Stimulated activated CD8-positive, alpha-beta memory T cell treated with anti-CD3 and anti-CD28 coated beads, Interleukin-4, amount 100 ng/mL, for 1 hour (primary cell): ENCODE results near the gene TMEM86B.

Source experiments
- DNase-seq, 2 donors: peaks; one replicate each; pipeline ENCODE4 v3.0.0-alpha.2; 2020; ENCODE audit warnings: low read depth in 2 of 2, low spot score in 1 of 2

TMEM86B gene

DNA sequence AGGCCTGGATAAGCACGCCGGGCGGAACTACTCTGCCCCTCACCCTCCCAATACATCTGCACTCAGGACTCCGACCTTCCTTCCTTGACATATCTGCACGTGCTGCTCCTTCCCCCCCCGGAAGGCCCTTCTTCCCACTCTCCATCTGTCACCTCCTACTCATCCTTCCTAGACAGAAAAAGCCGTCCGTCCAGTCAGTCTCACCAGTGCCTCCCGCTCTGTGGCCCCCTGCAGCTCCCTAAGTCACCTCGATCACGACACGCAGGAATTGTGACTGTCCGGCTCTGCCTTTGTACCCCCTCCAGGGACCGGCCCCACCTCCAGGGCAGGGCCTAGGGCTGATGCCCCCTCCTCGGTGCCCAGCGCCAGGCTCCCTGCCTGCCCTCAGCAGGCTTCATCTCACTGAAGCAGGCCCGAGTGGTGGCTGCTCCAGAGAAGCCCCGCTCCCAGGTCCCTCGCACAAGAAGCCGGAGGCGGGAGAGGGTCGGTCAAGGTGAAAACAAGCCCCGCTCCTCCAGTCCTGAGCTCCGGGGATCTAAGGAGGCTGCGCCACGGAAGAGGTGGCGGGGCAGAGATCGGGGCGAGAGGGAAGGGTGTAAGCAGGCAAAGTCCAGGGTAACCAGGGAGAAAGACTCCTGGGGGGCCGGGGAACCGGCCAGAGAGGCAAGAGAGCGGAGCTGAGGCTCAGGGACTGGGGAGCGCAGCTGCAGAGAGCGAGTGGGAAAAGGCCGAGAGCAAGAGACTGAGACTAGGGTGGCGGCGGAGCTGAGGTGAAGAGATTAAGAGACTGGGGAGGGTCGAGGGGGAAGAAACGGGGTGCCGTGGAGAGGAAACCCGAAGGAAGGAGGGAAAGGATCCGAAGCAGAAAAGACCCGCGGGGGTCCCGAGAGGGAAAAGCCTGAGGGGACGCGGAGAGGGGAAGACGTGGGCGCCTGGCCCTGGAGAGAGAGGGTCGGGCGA lies 29.2 kb upstream of the TMEM86B start:
- DNase-seq, result no peak

DNA sequence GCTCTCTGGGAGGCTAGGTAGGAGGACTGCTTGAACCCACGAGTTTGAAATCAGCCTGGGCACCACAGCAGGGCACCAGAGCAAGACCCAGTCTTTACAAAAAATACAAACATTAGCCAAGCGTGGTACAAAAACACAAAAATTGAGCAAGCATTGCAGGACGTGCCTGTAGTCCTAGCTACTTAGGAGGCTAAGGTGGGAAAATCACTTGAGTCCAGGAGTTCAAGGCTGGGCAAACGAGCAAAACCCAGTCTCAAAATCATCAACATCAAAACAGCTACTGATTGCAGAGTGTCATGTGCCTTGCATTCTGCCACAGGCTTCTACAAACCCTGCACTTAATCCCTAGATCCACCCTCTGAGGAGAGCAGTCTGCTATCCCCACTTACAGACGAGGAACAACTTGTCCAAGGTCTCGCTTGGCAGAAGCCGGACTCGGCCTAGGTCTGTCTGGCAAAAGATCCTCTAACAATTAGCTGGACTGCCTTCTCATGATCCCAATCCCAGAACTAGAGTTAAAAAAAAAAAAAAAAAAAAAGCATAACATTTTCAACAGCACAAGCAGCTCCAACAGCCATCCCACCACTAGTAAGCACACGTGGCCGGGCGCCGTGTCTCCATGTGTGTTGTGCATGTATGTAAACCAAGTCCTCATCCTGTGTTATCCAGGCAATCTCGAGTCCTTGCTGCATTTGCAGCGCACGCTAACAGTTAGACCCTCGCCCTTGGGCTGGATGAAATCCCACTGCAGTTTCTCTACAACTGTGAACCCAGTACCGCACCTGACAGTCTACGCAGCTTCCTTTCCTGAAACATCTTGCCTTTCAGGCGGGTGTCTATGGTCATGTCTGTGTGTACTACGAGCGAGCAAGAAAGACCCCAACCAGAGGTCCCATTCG lies 28.2 kb upstream of the TMEM86B start:
- no peak for DNase-seq

DNA sequence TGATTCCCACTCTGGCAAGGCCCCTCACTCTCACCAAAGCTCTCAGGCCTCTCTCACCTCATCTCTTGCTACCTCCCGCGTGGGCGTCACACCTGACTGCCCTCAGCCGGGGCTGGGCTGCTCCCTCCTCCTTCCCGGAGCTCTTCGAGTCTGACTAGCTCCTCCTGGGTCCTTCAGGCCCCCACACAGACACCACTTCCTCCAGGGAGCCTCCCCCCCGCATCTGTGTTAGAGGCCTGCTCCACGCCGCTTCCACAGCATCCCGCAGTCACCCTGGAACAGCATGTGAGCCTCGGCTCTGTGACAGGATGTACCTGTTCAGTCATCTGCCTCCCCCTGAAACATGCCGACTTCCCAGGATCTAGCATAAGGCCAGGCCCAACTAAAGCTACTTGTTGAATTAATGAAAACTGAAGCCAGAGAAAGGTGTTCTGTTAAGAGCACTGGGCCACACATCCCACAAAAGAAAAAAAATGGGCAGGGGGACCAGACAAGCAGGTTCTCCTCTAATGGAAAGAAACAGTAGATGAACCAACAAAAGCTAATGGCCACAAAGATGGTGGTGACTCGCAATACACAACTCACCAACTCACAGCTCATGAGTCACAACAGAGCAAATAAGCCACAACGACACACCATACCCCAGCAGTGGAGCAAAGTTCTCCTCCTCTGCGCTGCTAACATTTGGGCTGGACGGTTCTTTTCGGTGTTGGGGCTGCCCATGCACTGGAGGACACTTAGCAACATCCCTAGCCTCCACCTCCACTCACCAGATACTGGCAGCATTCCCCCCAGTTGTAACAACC lies 27.3 kb upstream of the TMEM86B start:
- DNase-seq, result no peak

DNA sequence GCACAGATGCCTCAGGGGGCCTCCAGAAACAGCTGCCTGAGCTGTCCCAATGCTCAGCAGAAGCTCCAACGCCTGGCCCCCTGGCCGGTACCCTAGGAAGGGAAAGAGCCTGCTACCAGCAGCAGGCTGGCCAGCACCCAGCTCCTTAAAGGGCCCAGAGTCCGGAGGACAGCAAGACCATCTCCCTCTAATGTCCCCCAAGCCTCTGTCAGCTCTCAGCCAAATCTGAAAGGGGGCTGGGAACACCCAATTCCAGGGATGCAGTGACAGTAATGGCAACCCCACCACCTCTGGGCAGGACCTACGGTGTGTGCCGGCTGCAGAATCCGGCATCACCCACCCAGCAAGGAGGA lies 26.0 kb upstream of the TMEM86B start:
- no peak for DNase-seq

- DNase-seq, result no peak
These were observed 25.5 kb upstream of the TMEM86B start for GRCh38 chr19:55253842-55254624.

DNA sequence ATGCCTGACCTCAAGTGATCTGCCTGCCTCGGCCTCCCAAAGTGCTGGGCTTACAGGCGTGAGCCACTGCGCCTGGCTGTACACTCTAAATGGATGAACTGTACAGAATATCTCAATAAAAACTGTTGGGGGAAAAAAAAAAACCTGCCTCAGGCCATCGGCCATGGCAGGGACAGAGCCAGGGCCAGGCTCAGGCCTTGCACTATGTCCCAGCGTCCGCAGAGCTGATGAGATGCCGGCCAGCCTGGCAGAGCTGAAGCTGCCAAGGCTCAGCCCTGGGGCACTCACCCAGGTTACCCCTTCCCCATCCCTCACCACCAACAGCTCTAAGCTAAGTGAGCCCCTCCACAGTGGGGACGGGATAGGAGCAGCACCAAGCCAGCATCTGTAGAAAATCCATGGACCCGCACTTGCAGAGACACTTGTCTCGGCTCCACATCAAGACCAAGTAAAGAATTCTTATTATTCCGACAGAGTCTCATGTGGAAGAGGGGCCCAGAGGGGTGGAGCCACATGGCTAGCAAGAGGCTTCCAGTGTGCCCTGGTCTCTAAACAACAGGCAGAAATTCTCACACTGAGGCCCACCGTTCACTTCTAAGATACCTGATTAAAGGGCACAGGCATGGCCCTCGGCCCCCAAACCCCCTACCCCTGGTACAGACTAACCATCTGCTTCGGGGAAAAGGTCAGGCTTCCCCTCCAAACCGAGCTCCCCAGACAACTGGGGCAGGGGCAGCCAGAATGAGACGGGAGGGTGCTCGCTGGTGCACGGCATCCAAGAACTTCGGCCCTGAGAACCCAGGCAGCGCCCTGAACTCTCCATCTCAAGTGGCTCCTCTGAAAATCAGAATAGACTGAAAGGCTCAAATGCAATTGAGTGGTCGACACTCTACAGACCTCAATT lies 24.4 kb upstream of the TMEM86B start:
- DNase-seq, result no peak

- DNase-seq, result no peak
These were observed 22.9 kb upstream of the TMEM86B start for GRCh38 chr19:55251341-55252081.

DNA sequence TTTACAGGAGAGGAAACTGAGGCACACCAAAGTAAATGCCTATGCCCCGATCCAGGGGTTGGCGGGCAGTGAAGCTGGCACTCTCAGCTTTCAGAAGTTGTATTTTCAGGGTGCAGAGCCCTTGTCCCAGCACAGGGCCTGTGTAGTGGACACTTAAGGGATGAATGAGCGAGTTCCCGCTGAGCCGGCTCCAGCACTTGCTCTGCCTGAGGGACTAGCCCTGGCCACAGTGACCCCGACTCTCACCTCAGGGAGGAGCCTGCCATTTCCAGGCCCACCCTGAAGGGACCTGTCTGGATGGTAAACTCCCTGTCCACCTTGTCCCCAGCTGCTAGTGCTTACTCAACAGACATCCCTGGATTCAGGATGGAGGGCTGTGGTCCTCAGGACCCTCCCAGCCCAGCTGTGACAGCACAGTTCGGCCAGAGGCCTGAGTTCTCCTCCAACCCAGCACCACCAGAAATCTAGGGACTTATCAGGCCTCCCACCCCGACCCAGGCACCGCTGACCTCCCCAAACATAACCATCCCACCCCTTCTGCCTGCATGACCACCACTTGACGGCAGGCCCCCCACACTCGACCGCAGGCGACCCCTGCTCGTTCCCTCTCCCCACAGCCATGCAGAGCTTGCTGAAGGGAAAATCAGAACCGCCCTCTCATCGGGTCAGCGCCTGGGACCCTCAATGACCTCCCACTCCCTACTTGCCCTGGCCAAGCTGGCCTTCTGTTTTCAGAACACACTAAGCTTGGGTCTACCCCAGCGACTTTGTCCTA lies 21.9 kb upstream of the TMEM86B start:
- no peak for DNase-seq

DNA sequence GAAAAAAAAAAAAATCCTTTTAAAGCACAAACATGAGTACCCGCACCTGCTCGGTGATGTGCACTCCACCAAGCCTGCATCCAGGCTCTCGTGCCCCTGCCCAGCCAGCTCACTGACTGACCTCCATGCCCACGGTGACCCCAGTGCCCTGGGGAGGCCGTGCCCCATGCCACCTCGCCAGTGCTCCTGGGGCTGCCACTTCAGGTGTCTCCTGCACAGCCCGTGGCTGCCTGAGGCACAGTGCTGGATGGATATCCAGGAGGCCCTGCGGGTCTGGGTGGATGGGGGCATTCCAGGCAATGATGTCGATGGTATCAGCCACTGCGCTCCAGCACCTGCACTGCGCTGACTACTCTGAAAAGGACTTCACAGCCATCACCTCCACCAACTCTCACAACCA lies 21.3 kb upstream of the TMEM86B start:
- DNase-seq, result no peak

DNA sequence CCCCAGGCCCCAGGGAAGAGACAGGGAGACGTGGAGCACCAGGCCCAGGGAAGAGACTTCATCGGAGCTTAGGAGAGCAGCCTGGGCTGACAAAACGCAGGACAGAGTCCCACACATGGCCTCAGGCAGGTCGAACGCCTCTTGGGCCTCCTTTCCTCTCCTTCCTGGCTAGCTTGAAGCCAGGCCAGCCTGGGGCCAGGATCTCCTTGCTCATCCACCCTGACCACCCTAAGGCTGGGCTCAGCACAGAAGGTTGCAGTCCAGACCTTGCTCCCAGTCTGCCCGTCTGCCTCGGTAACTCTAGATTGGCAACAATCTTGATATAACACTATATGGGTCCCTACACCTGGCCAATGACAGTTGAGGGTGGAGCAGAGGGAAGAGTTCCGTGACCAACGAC lies 20.1 kb upstream of the TMEM86B start:
- no peak for DNase-seq

DNA sequence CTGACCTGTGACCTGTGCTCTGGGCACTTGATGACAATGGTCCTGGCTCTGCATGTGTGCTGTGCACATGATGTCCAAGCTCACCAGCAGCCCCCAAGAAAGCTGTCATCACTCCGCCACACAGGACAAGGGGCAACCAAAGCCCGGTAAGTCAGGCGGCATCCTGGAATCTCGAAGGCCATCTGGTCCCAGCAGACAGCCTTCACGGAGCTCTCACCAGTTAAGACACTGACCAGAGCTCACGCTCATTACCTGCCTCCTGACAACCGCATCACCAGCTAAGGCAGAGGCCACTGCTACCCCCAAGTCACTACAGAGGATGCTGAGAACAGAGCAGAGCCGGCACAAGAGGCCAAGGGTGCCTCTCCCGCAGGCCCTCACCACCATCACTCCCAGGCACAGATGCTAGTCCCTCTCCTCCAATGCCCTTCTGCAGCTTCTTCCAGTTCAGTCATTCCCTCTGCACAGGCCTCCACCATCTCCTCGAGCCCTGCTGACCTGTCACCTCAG lies 19.7 kb upstream of the TMEM86B start:
- DNase-seq, result no peak

DNA sequence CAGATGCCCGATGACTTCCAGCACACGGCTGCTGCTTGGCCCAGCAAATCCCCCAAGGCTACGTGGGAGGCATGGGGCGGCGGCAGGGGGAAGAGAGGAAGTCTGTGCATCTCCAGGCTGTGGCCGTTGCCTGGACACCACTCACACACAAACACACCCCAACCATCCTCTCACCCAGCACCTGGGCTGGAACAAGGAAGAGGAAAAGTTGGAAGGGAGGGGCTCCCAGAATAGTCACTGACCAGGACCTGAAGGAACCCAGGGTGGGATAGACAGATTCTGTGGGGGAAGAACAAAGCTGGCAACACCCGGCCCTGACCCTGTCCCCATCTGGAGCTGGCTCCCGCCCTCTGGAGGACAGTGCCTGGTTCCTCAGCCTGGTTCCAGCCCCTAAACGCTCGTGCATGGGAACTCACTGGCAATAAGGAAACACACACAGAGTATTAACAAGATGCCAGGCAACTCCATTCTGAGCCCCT lies 19.1 kb upstream of the TMEM86B start:
- DNase-seq, result no peak

- no peak for DNase-seq
These were observed 18.2 kb upstream of the TMEM86B start for GRCh38 chr19:55246462-55247451.

GRCh38 chr19:55245236-55245904 lies 16.8 kb upstream of the TMEM86B start:
- no peak for DNase-seq

DNA sequence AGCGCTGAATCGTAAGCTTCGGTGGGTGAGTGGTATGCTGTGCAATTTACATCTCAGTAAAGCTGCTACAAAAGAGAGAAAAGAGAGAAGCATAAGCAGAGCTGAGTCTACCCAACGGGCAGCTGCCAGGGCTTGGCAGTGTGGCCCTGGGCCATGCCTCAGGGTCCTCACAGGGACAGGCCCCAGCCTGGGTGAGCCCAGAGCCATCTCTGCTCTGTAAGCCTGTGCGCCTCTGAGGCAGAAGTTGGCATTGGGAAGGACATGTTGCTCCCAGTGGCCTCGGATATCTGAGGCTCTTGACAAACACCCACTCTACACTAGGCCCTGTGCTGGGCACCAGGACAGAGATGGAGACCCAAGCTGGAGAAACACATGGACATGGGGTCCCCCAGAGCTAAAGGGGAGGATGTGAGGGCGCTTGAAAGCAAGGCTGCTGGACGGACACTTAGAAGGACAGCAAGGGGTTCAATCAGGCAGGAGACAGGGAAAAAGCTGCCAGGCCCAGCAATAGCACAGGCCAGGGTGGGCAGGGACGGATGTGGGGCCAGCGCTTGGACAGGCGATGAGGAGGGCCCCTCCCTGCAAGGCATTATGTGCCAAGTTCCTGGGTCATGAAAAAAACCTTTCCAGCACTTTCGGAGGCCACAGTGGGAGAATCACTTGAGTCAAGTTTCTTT lies 15.6 kb upstream of the TMEM86B start:
- no peak for DNase-seq
